ENCODE measurements around the gene OPN3.

The OPN3 gene

DNA sequence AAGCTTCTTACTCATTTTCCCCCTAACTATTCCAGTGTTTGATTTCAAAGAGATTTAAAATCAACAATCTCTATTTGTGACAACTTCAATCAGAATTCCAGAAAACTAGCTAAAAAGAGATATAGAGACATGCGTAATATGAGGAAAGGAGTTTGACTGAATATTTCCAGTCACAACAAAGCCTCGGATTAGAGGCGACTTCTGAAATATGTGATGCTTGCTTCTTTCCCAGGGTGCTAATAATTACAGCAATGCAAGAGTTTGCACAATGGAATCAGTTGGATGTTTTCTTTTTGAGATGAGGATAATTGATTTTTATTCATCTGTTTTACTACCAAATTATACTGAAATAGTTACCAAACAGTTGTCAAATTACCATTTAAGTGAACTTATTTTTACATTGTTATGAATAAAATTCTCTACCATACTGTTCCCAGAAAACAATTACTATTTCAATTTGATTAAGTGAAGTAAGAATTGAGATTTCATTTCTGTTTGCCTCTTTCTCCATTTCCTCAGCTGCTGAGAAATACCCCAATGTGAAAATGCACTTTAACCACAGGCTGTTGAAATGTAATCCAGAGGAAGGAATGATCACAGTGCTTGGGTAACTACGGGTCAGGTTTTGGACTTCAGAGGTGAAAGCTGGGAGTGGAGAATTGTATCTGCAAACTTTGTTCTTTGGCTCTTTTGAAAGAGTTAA, 79.9 kb downstream of the OPN3 start:
- TF ChIP-seq, protein P1, sequence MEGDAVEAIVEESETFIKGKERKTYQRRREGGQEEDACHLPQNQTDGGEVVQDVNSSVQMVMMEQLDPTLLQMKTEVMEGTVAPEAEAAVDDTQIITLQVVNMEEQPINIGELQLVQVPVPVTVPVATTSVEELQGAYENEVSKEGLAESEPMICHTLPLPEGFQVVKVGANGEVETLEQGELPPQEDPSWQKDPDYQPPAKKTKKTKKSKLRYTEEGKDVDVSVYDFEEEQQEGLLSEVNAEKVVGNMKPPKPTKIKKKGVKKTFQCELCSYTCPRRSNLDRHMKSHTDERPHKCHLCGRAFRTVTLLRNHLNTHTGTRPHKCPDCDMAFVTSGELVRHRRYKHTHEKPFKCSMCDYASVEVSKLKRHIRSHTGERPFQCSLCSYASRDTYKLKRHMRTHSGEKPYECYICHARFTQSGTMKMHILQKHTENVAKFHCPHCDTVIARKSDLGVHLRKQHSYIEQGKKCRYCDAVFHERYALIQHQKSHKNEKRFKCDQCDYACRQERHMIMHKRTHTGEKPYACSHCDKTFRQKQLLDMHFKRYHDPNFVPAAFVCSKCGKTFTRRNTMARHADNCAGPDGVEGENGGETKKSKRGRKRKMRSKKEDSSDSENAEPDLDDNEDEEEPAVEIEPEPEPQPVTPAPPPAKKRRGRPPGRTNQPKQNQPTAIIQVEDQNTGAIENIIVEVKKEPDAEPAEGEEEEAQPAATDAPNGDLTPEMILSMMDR (conservative IDR thresholded peaks at IDR 0.05; ENCODE audit: control insufficient read depth, insufficient read depth, low read depth, low read length) = no peak
- DNase-seq (ENCODE audit: low read depth) = no peak
- H3K4me3 ChIP-seq (ENCODE audit: control insufficient read depth, low read depth, low read length) = no peak overlapping the region

DNA sequence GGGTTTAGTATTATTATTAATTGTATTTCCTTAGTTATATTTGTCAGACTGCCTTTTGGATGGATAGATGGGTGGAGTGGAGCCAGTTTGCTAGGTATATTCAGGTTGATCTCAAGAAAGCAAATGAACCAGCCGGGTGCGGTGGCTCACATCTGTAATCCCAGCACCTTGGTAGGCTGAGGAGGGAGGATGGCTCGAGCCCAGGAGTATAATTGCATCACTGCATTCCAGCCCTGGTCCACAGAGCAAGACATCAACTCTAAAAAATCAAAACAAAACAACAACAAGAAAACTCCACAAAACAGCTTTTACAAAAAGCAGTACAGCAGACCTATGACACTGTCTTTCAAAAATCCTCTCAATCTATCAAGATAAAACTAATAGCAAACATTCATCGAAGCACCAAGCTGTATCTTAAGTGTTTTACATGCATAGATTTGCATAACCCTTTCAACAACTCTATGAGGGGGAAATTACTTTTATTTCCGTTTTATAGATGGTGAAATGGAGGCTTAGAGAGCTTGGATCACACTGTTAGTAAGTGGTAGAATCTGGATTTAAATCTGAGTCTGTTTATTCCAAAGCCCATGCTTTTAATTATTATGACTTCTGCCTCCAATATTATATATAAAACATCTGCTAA, 82.5 kb downstream of the OPN3 start:
- DNase-seq (ENCODE audit: low read depth) = no peak
- TF ChIP-seq, protein P1 (conservative IDR thresholded peaks at IDR 0.05; ENCODE audit: control insufficient read depth, insufficient read depth, low read depth, low read length) = no peak
- H3K4me3 ChIP-seq (ENCODE audit: control insufficient read depth, low read depth, low read length) = no peak overlapping the region

DNA sequence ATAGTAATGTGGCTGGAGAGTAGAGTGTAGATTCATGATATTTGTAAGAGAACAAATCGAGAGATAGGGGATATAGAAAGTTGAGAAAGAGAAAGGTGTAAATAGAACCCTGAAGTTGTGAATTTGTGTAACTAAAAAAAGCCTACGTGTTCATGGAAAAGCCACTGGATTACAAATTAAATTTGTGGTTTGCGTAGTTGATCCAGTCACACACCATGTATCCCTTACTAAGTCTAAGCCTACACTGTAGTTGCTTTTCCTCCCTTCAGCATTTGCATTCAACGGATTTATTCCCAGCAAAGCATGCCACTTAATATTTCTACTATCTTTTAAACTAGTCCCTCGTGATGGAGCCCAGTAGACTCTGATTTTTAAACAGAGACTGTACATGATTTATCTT, 83.1 kb downstream of the OPN3 start:
- no peak for DNase-seq (ENCODE audit: low read depth)
- H3K4me3 ChIP-seq (ENCODE audit: control insufficient read depth, low read depth, low read length) = no peak overlapping the region
- TF ChIP-seq, protein P1 (conservative IDR thresholded peaks at IDR 0.05; ENCODE audit: control insufficient read depth, insufficient read depth, low read depth, low read length) = no peak

DNA sequence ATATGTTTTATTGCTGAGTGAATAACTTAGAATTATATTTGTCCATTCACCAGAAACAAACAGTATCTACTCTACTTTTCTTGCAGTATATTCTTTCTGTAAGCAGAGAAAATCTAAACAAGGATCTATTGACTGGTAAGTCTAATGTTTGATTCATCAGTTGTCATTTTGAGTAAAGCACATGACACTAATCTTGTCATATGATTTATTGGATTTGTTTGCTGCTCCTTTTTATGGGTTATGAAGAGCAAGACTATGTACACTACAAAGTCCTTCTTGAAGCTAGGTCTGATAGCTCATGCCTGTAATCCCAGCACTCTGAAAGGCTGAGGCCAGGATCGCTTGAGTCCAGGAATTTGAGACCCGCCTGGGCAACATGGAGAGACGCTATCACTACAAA, 84.6 kb downstream of the OPN3 start:
- TF ChIP-seq, protein P1 (conservative IDR thresholded peaks at IDR 0.05; ENCODE audit: control insufficient read depth, insufficient read depth, low read depth, low read length) = no peak
- H3K4me3 ChIP-seq (ENCODE audit: control insufficient read depth, low read depth, low read length) = no peak overlapping the region
- no peak for DNase-seq (ENCODE audit: low read depth)

DNA sequence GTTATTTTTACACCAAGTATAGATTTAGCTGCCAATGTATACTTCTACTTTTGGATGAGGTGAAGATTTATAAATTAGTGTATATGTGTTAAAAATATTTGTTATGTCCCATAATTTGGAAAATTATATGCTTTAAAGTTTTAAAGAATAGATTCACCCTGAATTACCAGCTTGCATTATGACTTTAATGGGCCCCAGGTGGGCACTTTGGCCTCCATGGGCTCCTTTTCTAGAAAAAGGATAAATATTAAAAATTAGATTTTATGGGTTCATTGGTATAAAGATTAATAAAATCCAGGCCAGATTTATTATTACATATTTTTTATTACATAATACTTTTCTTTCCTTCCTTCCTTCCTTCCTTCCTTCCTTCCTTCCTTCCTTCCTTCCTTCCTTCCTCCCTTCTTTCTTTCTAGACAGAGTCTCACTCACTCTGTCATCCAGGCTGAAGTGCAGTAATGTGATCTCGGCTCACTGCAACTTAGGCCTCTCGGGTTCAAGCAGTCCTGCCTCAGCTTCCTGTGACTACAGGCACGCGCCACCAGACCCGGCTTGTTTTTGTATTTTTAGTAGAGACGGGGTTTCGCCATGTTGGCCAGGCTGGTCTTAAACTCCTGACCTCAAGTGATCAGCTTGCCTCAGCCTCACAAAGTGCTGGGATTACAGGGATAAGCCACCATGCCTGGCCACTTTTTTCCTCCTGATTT, 86.1 kb downstream of the OPN3 start:
- TF ChIP-seq, protein P1 (conservative IDR thresholded peaks at IDR 0.05; ENCODE audit: control insufficient read depth, insufficient read depth, low read depth, low read length) = no peak
- DNase-seq (ENCODE audit: low read depth) = no peak
- H3K4me3 ChIP-seq (ENCODE audit: control insufficient read depth, low read depth, low read length) = no peak overlapping the region

DNA sequence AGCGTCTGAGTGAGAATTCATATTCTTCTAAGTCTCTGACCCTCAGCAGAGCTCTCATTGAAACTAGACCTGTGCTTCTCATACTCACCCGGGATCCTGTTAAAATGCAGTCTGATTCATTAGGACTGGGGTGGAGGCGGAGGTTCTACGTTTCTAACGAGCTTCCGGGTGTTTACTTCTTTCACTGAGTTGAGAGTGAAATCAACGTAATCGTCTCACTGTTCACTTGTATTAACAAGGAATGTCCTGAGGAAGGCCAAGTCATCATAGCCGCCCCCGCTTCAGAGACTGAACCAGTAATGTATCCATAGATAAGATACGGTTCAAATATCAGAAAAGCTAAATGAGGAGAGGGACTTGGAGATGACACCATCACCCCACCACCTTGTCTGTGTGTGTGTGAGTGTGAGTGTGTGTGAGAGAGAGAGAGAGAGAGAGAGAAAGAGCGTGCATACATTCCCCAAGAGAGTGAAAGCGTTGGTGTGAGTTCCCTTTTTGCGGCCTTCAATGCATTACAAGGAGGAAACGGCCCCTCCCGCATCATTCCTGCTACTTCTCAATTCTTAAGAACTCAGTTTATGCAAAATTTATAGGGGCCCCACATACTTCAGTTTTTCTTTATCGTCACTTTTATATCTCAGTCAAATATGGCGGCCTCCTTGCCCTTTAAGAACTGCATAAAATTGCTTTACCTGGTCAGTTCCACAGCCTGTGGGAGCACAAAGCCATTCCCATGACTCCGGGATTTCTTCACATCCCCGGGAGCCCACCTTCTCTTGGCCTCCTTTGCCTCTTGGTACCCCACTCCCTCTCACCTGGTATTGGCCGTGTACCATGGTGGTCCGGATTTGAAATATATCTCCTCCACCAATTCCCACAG, 88.2 kb downstream of the OPN3 start:
- TF ChIP-seq, protein P1 (conservative IDR thresholded peaks at IDR 0.05; ENCODE audit: control insufficient read depth, insufficient read depth, low read depth, low read length) = no peak
- DNase-seq (ENCODE audit: low read depth) = no peak

More for the DNA sequence above, 88.2 kb downstream of the OPN3 start:
- H3K4me3 ChIP-seq (ENCODE audit: control insufficient read depth, low read depth, low read length) = no peak overlapping the region

All from fibroblast of mammary gland (primary cell).